Tibial artery (tissue), 4 donors: ENCODE results near the gene KRTAP5-2.
A peak's percentile ranks its signal among the peaks of the same experiment; 100 is the strongest.

ENCODE experiments used
- DNase-seq, 2 donors: peaks; one replicate each; pipeline ENCODE4 v3.0.0-alpha.2; 2019
- H3K27ac ChIP-seq, 2 donors: fragments of 200-600 bp; sonication (generic) in 1 of 2; 1 replicate in 1 of 2; 2 replicates in 1 of 2; pipeline ENCODE4 v1.5.1; 2018 to 2019; ENCODE audit warnings: mild to moderate bottlenecking in 1 of 2
- H3K27me3 ChIP-seq, 2 donors: fragments of 200-600 bp; sonication (generic) in 1 of 2; one replicate each; pipeline versions ENCODE4 v1.5.1 to v1.6.0; 2016 to 2019
- H3K36me3 ChIP-seq, 3 donors: fragments of 200-600 bp; sonication (generic) in 2 of 3; one replicate each; pipeline ENCODE4 v1.5.1; 2016 to 2019; ENCODE audit warnings: mild to moderate bottlenecking in 2 of 3
- H3K4me1 ChIP-seq, 4 donors: fragments of 200-600 bp; sonication (generic) in 2 of 4; 1 replicate in 3 of 4; 2 replicates in 1 of 4; pipeline ENCODE4 v1.5.1; 2016 to 2019
- H3K4me3 ChIP-seq, 2 donors: fragments of 200-600 bp; sonication (generic) in 1 of 2; 1 replicate in 1 of 2; 2 replicates in 1 of 2; pipeline ENCODE4 v1.5.1; 2018 to 2019; ENCODE audit warnings: mild to moderate bottlenecking in 2 of 2
- H3K9me3 ChIP-seq, 3 donors: fragments of 200-600 bp; sonication (generic) in 1 of 3; one replicate each; pipeline ENCODE4 v1.5.1; 2016 to 2019
- CTCF ChIP-seq, 2 experiments: fragments of 200-600 bp in 1 of 2; fragments of 450-650 bp in 1 of 2; IDR thresholded peaks; one replicate each; pipeline ENCODE4 v1.5.1; 2017 to 2019; ENCODE audit warnings: antibody characterized with exemption in 2 of 2, mild to moderate bottlenecking in 1 of 2, moderate library complexity in 1 of 2
- intact Hi-C: fragments of 100-400 bp; cut with DNase I; formaldehyde crosslinking; loops from one replicate; pipeline ENCODE4 v1.15.0; 2023; ENCODE audit warnings: low total_unique reads

KRTAP5-2 gene

GRCh38 chr11:1549338-1550330 lies 48.5 kb downstream of the KRTAP5-2 start:
- no peak for TF ChIP-seq CTCF (IDR thresholded peaks at IDR 0.05)
- Histone ChIP-seq H3K9me3 (no peaks in the 10 kb centered on the region), H3K36me3 (no peaks in the 10 kb centered on the region), H3K4me3 (no peak overlapping the region), H3K4me1 (peaks cover 4 to 60% (median 56%) of the 10 kb centered on the region in 4 donors), H3K27me3 (peaks cover 0 to 13% of the 10 kb centered on the region in 2 donors), H3K27ac (peak overlapping the region; percentile 81 to 86)
- intact Hi-C loops = loop anchor here (10.0 kb wide), 1 partner anchor 75 kb away; the partner anchor contains the start of genes KRTAP5-4 and KRTAP5-5
- DNase-seq = no peak

GRCh38 chr11:1548221-1549070 lies 49.6 kb downstream of the KRTAP5-2 start:
- Histone ChIP-seq H3K4me3 (peak overlapping the region; percentile 50 to 51), H3K27me3 (peaks cover 0 to 16% of the 10 kb centered on the region in 2 donors), H3K4me1 (peaks cover 4 to 49% (median 44%) of the 10 kb centered on the region in 4 donors), H3K36me3 (no peaks in the 10 kb centered on the region), H3K27ac (peak overlapping the region; percentile 81 to 86), H3K9me3 (no peaks in the 10 kb centered on the region)
- peak; percentile 78 to 95 for DNase-seq
- TF ChIP-seq CTCF (IDR thresholded peaks at IDR 0.05) = peak in 1 of 2 experiments; percentile 19
- intact Hi-C loops = loop anchor here (10.0 kb wide), 1 partner anchor 76 kb away; the partner anchor contains the start of genes KRTAP5-4 and KRTAP5-5

- Histone ChIP-seq H3K9me3 (no peaks in the 10 kb centered on the region), H3K4me1 (peaks cover 4 to 40% (median 35%) of the 10 kb centered on the region in 4 donors), H3K4me3 (peak overlapping the region; percentile 50 to 51), H3K27me3 (peaks cover 0 to 16% of the 10 kb centered on the region in 2 donors), H3K27ac (peak overlapping the region; percentile 81 to 86), H3K36me3 (no peaks in the 10 kb centered on the region)
- TF ChIP-seq CTCF (IDR thresholded peaks at IDR 0.05) = no peak
- intact Hi-C loops = loop anchor here (1.0 to 10.0 kb wide), 2 partner anchors 26 to 77 kb away; partner anchors contain the start of genes KRTAP5-4 and KRTAP5-5
- no peak for DNase-seq
Observed at GRCh38 chr11:1547467-1548098, 50.5 kb downstream of the KRTAP5-2 start.
